SK-N-MC (cell line): ENCODE data around the gene RPL10A.

ENCODE experiments used
- DNase-seq: peaks from one replicate; pipeline ENCODE4 v3.0.0-alpha.2; 2011; ENCODE audit warnings: low read depth, low spot score
- H3K27ac ChIP-seq: fragments of 200-600 bp; sonication (generic); 2 replicates; pipeline ENCODE4 v1.5.1; 2016; ENCODE audit warnings: mixed run types
- H3K36me3 ChIP-seq: fragments of 200-600 bp; sonication (generic); 2 replicates; pipeline ENCODE4 v1.6.1; 2017; ENCODE audit warnings: antibody characterized with exemption, low read length, mixed read lengths; ENCODE audit not compliant: insufficient read depth
- H3K4me3 ChIP-seq: fragments of 200-600 bp; sonication (generic); 2 replicates; pipeline ENCODE4 v1.5.1; 2016
- H3K9ac ChIP-seq: fragments of 200-600 bp; sonication (generic); 2 replicates; pipeline ENCODE4 v1.8.0; 2017; ENCODE audit warnings: mixed run types, mixed read lengths; ENCODE audit not compliant: insufficient read length
- H3K9me3 ChIP-seq: fragments of 200-600 bp; sonication (generic); 2 replicates; pipeline ENCODE4 v1.6.1; 2017; ENCODE audit warnings: low read depth, mild to moderate bottlenecking, antibody characterized with exemption, low read length, moderate library complexity, mixed read lengths
- EZH2 ChIP-seq: fragments of 200-600 bp; sonication (generic); IDR thresholded peaks from one replicate; pipeline ENCODE4 v1.6.1; 2017; ENCODE audit warnings: antibody characterized with exemption
- FOXP2 ChIP-seq: optimal IDR thresholded peaks from 2 replicates; pipeline ENCODE3; 2011; ENCODE audit warnings: mild to moderate bottlenecking, moderate library complexity; ENCODE audit not compliant: insufficient read depth; ENCODE audit errors: extremely low read length, control extremely low read depth
- POLR2AphosphoS5 ChIP-seq: IDR thresholded peaks from 2 replicates; pipeline ENCODE4 v1.6.1; 2012; ENCODE audit warnings: mild to moderate bottlenecking, low read depth, low read length, borderline replicate concordance

The RPL10A gene

DNA sequence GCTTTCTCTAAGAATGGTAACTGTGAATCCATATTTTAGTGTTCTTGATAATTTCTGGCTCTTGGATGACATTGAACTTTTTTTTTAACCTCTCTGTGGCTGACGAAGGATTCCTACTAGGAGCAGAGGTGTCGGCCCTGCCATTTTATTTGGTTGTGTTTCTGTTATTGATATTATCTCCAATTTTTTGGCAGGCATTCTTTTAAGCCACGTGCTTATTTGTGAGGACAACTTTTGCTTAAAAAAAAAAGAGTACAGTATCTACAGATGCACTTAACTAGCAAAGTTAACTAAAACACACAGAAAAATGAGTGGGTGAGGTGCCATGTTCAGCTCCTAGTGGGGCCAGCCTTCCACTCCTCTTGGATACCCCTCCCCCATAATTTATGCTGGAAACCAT, 15.0 kb upstream of the RPL10A start:
- DNase-seq = no peak
- peak overlapping the region; percentile 81 for H3K9ac ChIP-seq
- peaks cover 30% of the 10 kb centered on the region for H3K36me3 ChIP-seq
- TF ChIP-seq EZH2 (no peak), POLR2AphosphoS5 (no peak; the same call in 1 of the 2 replicates), FOXP2 (no peak)
- H3K27ac ChIP-seq = peak overlapping the region; percentile 95
- H3K4me3 ChIP-seq = peak overlapping the region; percentile 84
- no peaks in the 10 kb centered on the region for H3K9me3 ChIP-seq

- peak overlapping the region; percentile 81 for H3K9ac ChIP-seq
- H3K36me3 ChIP-seq = peaks cover 40% of the 10 kb centered on the region
- TF ChIP-seq FOXP2 = no peak
- TF ChIP-seq POLR2AphosphoS5 = peak; percentile 54; the same call in 1 of the 2 replicates
- H3K27ac ChIP-seq = peak overlapping the region; percentile 95
- H3K9me3 ChIP-seq = no peaks in the 10 kb centered on the region
- peak; percentile 63 for DNase-seq
- H3K4me3 ChIP-seq = peak overlapping the region; percentile 84
Measured at GRCh38 chr6:35454391-35455110, 13.7 kb upstream of the RPL10A start.

- H3K27ac ChIP-seq = no peak overlapping the region
- H3K4me3 ChIP-seq = no peak overlapping the region
- H3K9ac ChIP-seq = no peak overlapping the region
- H3K36me3 ChIP-seq = peaks cover 66% of the 10 kb centered on the region
- DNase-seq = no peak
- TF ChIP-seq FOXP2 (no peak), EZH2 (no peak), POLR2AphosphoS5 (no peak)
- no peaks in the 10 kb centered on the region for H3K9me3 ChIP-seq
Measured at GRCh38 chr6:35457907-35458306, 10.3 kb upstream of the RPL10A start.

- H3K36me3 ChIP-seq = peaks cover 70% of the 10 kb centered on the region
- no peak overlapping the region for H3K9ac ChIP-seq
- TF ChIP-seq EZH2 (no peak), FOXP2 (no peak), POLR2AphosphoS5 (no peak)
- H3K9me3 ChIP-seq = no peaks in the 10 kb centered on the region
- DNase-seq = no peak
- no peak overlapping the region for H3K4me3 ChIP-seq
- no peak overlapping the region for H3K27ac ChIP-seq
Measured at GRCh38 chr6:35461270-35461669, 6.9 kb upstream of the RPL10A start.

DNA sequence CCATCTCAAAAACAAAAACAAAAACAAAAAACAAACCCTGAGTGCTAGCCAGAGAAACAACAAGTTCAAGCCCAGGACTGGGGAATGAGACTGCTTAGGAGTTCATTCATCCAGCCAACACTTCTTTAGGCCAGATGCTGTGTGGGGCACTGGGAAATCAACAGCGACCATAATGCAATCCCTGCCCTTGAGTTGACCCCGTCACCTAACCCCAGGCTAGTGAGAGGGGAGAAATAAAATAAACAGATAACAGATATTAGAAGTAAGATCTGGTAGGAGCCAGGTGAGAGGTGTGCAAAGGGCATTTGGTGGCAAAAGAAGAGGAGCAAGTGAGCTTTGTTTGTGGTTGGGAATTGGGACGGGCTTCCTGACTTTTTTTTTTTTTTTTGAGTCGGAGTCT, 4.9 kb upstream of the RPL10A start:
- DNase-seq = no peak
- Histone ChIP-seq H3K9me3 (no peaks in the 10 kb centered on the region), H3K27ac (no peak overlapping the region), H3K4me3 (no peak overlapping the region), H3K9ac (no peak overlapping the region), H3K36me3 (peaks cover 60% of the 10 kb centered on the region)
- TF ChIP-seq EZH2 (no peak), FOXP2 (no peak), POLR2AphosphoS5 (no peak)

GRCh38 chr6:35465646-35466045, 2.6 kb upstream of the RPL10A start:
- Histone ChIP-seq H3K27ac (no peak overlapping the region), H3K9me3 (no peaks in the 10 kb centered on the region), H3K36me3 (peaks cover 64% of the 10 kb centered on the region), H3K9ac (no peak overlapping the region), H3K4me3 (no peak overlapping the region)
- no peak for DNase-seq
- TF ChIP-seq FOXP2 (no peak), EZH2 (no peak), POLR2AphosphoS5 (no peak)

GRCh38 chr6:35468980-35469750, 964 bp downstream of the RPL10A start:
- H3K27ac ChIP-seq = peak overlapping the region; percentile 97
- DNase-seq = no peak
- H3K9ac ChIP-seq = peak overlapping the region; percentile 100
- peaks cover 73% of the 10 kb centered on the region for H3K36me3 ChIP-seq
- H3K4me3 ChIP-seq = peak overlapping the region; percentile 93
- H3K9me3 ChIP-seq = no peaks in the 10 kb centered on the region
- TF ChIP-seq FOXP2 = no peak
- no peak; the same call in 1 of the 2 replicates for TF ChIP-seq POLR2AphosphoS5
- TF ChIP-seq EZH2 = no peak
